Measurements from ENCODE around the gene ZNF420.

Gene ZNF420

GRCh38 chr19:37127999-37128820 lies 50.0 kb downstream of the ZNF420 start:
- Histone ChIP-seq H3K4ac (ENCODE audit: low read length) (no peak overlapping the region), H3K4me2 (ENCODE audit: insufficient read depth, low read length, poor library complexity, severe bottlenecking) (no peak overlapping the region), H3K14ac (ENCODE audit: low read length) (no peak overlapping the region), H2BK15ac (ENCODE audit: low read length) (no peak overlapping the region), H3K23ac (ENCODE audit: low read depth, low read length, poor library complexity) (no peak overlapping the region), H3K27ac (replicated peaks; ENCODE audit: low read length) (no peak overlapping the region), H3K79me1 (ENCODE audit: low read depth, low read length) (no peaks in the 10 kb centered on the region), H3K9ac (ENCODE audit: low read depth, low read length, poor library complexity) (no peak overlapping the region), H2AFZ (ENCODE audit: low read length) (no peak overlapping the region), H3K27me3 (ENCODE audit: control insufficient read depth in 3 of 3, insufficient read depth in 3 of 3, low read depth in 1 of 3, low read length in 3 of 3) (no peaks in the 10 kb centered on the region), H3K36me3 (replicated peaks in 1 of 2; ENCODE audit: control insufficient read depth in 2 of 2, insufficient read depth in 2 of 2, low read length in 2 of 2) (peaks cover 18 to 36% of the 10 kb centered on the region in 2 donors), H2BK12ac (ENCODE audit: low read length) (no peak overlapping the region), H4K91ac (ENCODE audit: low read depth, low read length, poor library complexity) (no peak overlapping the region), H3K4me1 (ENCODE audit: control insufficient read depth in 2 of 2, insufficient read depth in 1 of 2, low read depth in 1 of 2, low read length in 2 of 2) (no peaks in the 10 kb centered on the region), H2BK120ac (ENCODE audit: low read depth, low read length) (no peak overlapping the region), H2BK5ac (ENCODE audit: low read length) (no peak overlapping the region), H4K8ac (ENCODE audit: low read depth, low read length) (no peak overlapping the region), H2AK5ac (ENCODE audit: low read depth, low read length) (no peak overlapping the region), H3K4me3 (ENCODE audit: low read length in 2 of 2) (no peak overlapping the region), H3K9me3 (replicated peaks in 1 of 2; ENCODE audit: control insufficient read depth in 2 of 2, insufficient read depth in 1 of 2, low read depth in 1 of 2, low read length in 2 of 2) (peaks cover 47 to 95% of the 10 kb centered on the region in 2 donors), H3K18ac (ENCODE audit: low read length) (no peak overlapping the region)
- no CpG with 5 or more reads among the region's 12 CpGs for WGBS, 2 donors (ENCODE audit: extremely low coverage in 2 of 2, insufficient read length in 2 of 2, insufficient replicate concordance in 1 of 2)
- no peak for DNase-seq (ENCODE audit: low spot score)

GRCh38 chr19:37128821-37129177 lies 50.6 kb downstream of the ZNF420 start:
- Histone ChIP-seq H3K4me2 (ENCODE audit: insufficient read depth, low read length, poor library complexity, severe bottlenecking) (no peak overlapping the region), H3K4ac (ENCODE audit: low read length) (no peak overlapping the region), H3K14ac (ENCODE audit: low read length) (no peak overlapping the region), H3K18ac (ENCODE audit: low read length) (no peak overlapping the region), H2AFZ (ENCODE audit: low read length) (no peak overlapping the region), H2BK12ac (ENCODE audit: low read length) (no peak overlapping the region), H3K4me1 (ENCODE audit: control insufficient read depth in 2 of 2, insufficient read depth in 1 of 2, low read depth in 1 of 2, low read length in 2 of 2) (no peaks in the 10 kb centered on the region), H4K8ac (ENCODE audit: low read depth, low read length) (no peak overlapping the region), H3K36me3 (replicated peaks in 1 of 2; ENCODE audit: control insufficient read depth in 2 of 2, insufficient read depth in 2 of 2, low read length in 2 of 2) (peaks cover 18 to 36% of the 10 kb centered on the region in 2 donors), H3K23ac (ENCODE audit: low read depth, low read length, poor library complexity) (no peak overlapping the region), H3K27me3 (ENCODE audit: control insufficient read depth in 3 of 3, insufficient read depth in 3 of 3, low read depth in 1 of 3, low read length in 3 of 3) (no peaks in the 10 kb centered on the region), H3K9ac (ENCODE audit: low read depth, low read length, poor library complexity) (no peak overlapping the region), H3K9me3 (replicated peaks in 1 of 2; ENCODE audit: control insufficient read depth in 2 of 2, insufficient read depth in 1 of 2, low read depth in 1 of 2, low read length in 2 of 2) (peaks cover 52 to 97% of the 10 kb centered on the region in 2 donors), H3K79me1 (ENCODE audit: low read depth, low read length) (no peaks in the 10 kb centered on the region), H4K91ac (ENCODE audit: low read depth, low read length, poor library complexity) (no peak overlapping the region), H2BK15ac (ENCODE audit: low read length) (no peak overlapping the region), H2BK5ac (ENCODE audit: low read length) (no peak overlapping the region), H3K4me3 (ENCODE audit: low read length in 2 of 2) (no peak overlapping the region), H2BK120ac (ENCODE audit: low read depth, low read length) (no peak overlapping the region), H2AK5ac (ENCODE audit: low read depth, low read length) (no peak overlapping the region), H3K27ac (replicated peaks; ENCODE audit: low read length) (no peak overlapping the region)
- no CpG with 5 or more reads among the region's 3 CpGs for WGBS, 2 donors (ENCODE audit: extremely low coverage in 2 of 2, insufficient read length in 2 of 2, insufficient replicate concordance in 1 of 2)
- no peak for DNase-seq (ENCODE audit: low spot score)

- no peak overlapping the region for H2BK12ac ChIP-seq (ENCODE audit: low read length)
- H4K91ac ChIP-seq (ENCODE audit: low read depth, low read length, poor library complexity): no peak overlapping the region
- H3K27ac ChIP-seq (replicated peaks; ENCODE audit: low read length): no peak overlapping the region
- no peak overlapping the region for H3K14ac ChIP-seq (ENCODE audit: low read length)
- no peak overlapping the region for H2AFZ ChIP-seq (ENCODE audit: low read length)
- no peak overlapping the region for H2AK5ac ChIP-seq (ENCODE audit: low read depth, low read length)
- no peaks in the 10 kb centered on the region for H3K4me1 ChIP-seq (ENCODE audit: control insufficient read depth in 2 of 2, insufficient read depth in 1 of 2, low read depth in 1 of 2, low read length in 2 of 2)
- no peak overlapping the region for H3K4ac ChIP-seq (ENCODE audit: low read length)
- H2BK5ac ChIP-seq (ENCODE audit: low read length): no peak overlapping the region
- H3K36me3 ChIP-seq (replicated peaks in 1 of 2; ENCODE audit: control insufficient read depth in 2 of 2, insufficient read depth in 2 of 2, low read length in 2 of 2): no peaks in the 10 kb centered on the region
- H3K27me3 ChIP-seq (ENCODE audit: control insufficient read depth in 3 of 3, insufficient read depth in 3 of 3, low read depth in 1 of 3, low read length in 3 of 3): no peaks in the 10 kb centered on the region
- WGBS, 2 donors (ENCODE audit: extremely low coverage in 2 of 2, insufficient read length in 2 of 2, insufficient replicate concordance in 1 of 2): no CpG with 5 or more reads among the region's 1 CpG
- no peak overlapping the region for H2BK15ac ChIP-seq (ENCODE audit: low read length)
- no peak overlapping the region for H3K4me2 ChIP-seq (ENCODE audit: insufficient read depth, low read length, poor library complexity, severe bottlenecking)
- DNase-seq (ENCODE audit: low spot score): no peak
- H2BK120ac ChIP-seq (ENCODE audit: low read depth, low read length): no peak overlapping the region
- H3K18ac ChIP-seq (ENCODE audit: low read length): no peak overlapping the region
- no peak overlapping the region for H4K8ac ChIP-seq (ENCODE audit: low read depth, low read length)
- no peaks in the 10 kb centered on the region for H3K79me1 ChIP-seq (ENCODE audit: low read depth, low read length)
- no peak overlapping the region for H3K4me3 ChIP-seq (ENCODE audit: low read length in 2 of 2)
- peaks cover 48 to 63% of the 10 kb centered on the region in 2 donors for H3K9me3 ChIP-seq (replicated peaks in 1 of 2; ENCODE audit: control insufficient read depth in 2 of 2, insufficient read depth in 1 of 2, low read depth in 1 of 2, low read length in 2 of 2)
- no peak overlapping the region for H3K9ac ChIP-seq (ENCODE audit: low read depth, low read length, poor library complexity)
- no peak overlapping the region for H3K23ac ChIP-seq (ENCODE audit: low read depth, low read length, poor library complexity)
Measured at GRCh38 chr19:37136111-37136510, 57.9 kb downstream of the ZNF420 start.

- Histone ChIP-seq H3K9ac (ENCODE audit: low read depth, low read length, poor library complexity) (no peak overlapping the region), H2BK12ac (ENCODE audit: low read length) (no peak overlapping the region), H3K27me3 (ENCODE audit: control insufficient read depth in 3 of 3, insufficient read depth in 3 of 3, low read depth in 1 of 3, low read length in 3 of 3) (no peaks in the 10 kb centered on the region), H3K14ac (ENCODE audit: low read length) (no peak overlapping the region), H3K18ac (ENCODE audit: low read length) (no peak overlapping the region), H4K8ac (ENCODE audit: low read depth, low read length) (no peak overlapping the region), H3K79me1 (ENCODE audit: low read depth, low read length) (no peaks in the 10 kb centered on the region), H3K23ac (ENCODE audit: low read depth, low read length, poor library complexity) (no peak overlapping the region), H3K4me3 (ENCODE audit: low read length in 2 of 2) (no peak overlapping the region), H3K4me2 (ENCODE audit: insufficient read depth, low read length, poor library complexity, severe bottlenecking) (no peak overlapping the region), H2BK5ac (ENCODE audit: low read length) (no peak overlapping the region), H2BK15ac (ENCODE audit: low read length) (no peak overlapping the region), H3K4ac (ENCODE audit: low read length) (no peak overlapping the region), H2AK5ac (ENCODE audit: low read depth, low read length) (no peak overlapping the region), H3K27ac (replicated peaks; ENCODE audit: low read length) (no peak overlapping the region), H2BK120ac (ENCODE audit: low read depth, low read length) (no peak overlapping the region), H3K9me3 (replicated peaks in 1 of 2; ENCODE audit: control insufficient read depth in 2 of 2, insufficient read depth in 1 of 2, low read depth in 1 of 2, low read length in 2 of 2) (peaks cover 36 to 80% of the 10 kb centered on the region in 2 donors), H3K4me1 (ENCODE audit: control insufficient read depth in 2 of 2, insufficient read depth in 1 of 2, low read depth in 1 of 2, low read length in 2 of 2) (no peaks in the 10 kb centered on the region), H4K91ac (ENCODE audit: low read depth, low read length, poor library complexity) (no peak overlapping the region), H3K36me3 (replicated peaks in 1 of 2; ENCODE audit: control insufficient read depth in 2 of 2, insufficient read depth in 2 of 2, low read length in 2 of 2) (peaks cover 17 to 40% of the 10 kb centered on the region in 2 donors), H2AFZ (ENCODE audit: low read length) (no peak overlapping the region)
- no CpG with 5 or more reads among the region's 3 CpGs for WGBS, 2 donors (ENCODE audit: extremely low coverage in 2 of 2, insufficient read length in 2 of 2, insufficient replicate concordance in 1 of 2)
- no peak for DNase-seq (ENCODE audit: low spot score)
Measured at GRCh38 chr19:37148214-37148613, 70.0 kb downstream of the ZNF420 start.

Measured in neuronal stem cell (in vitro differentiated cells).